Mammary epithelial cell (primary cell): ENCODE measurements around the gene VARS1.
"Not testable (repeated sequence)": the region's sequence is repeated elsewhere in the genome, so short reads cannot be mapped to it uniquely, and the experiment has no call there.

Source experiments
- EZH2 ChIP-seq: IDR thresholded peaks from 2 replicates; pipeline ENCODE4 v1.6.1; 2012; ENCODE audit warnings: low read length, inconsistent platforms, borderline replicate concordance
- TF ChIP-seq, protein P1 (sequence below), 2 donors: IDR thresholded peaks in 1 of 2; conservative IDR thresholded peaks in 1 of 2; 2 replicates each; pipeline ENCODE4 v1.5.1; 2011 to 2012; ENCODE audit warnings: inconsistent platforms in 2 of 2, low read length in 2 of 2, mild to moderate bottlenecking in 2 of 2, control low read depth in 1 of 2, low read depth in 1 of 2; ENCODE audit not compliant: insufficient read depth in 1 of 2; ENCODE audit errors: extremely low read depth in 1 of 2

GRCh38 chr6:31820399-31820798 is 24.8 kb upstream of the VARS1 start:
- TF ChIP-seq, protein P1, sequence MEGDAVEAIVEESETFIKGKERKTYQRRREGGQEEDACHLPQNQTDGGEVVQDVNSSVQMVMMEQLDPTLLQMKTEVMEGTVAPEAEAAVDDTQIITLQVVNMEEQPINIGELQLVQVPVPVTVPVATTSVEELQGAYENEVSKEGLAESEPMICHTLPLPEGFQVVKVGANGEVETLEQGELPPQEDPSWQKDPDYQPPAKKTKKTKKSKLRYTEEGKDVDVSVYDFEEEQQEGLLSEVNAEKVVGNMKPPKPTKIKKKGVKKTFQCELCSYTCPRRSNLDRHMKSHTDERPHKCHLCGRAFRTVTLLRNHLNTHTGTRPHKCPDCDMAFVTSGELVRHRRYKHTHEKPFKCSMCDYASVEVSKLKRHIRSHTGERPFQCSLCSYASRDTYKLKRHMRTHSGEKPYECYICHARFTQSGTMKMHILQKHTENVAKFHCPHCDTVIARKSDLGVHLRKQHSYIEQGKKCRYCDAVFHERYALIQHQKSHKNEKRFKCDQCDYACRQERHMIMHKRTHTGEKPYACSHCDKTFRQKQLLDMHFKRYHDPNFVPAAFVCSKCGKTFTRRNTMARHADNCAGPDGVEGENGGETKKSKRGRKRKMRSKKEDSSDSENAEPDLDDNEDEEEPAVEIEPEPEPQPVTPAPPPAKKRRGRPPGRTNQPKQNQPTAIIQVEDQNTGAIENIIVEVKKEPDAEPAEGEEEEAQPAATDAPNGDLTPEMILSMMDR (conservative IDR thresholded peaks at IDR 0.05 in 1 of 2, IDR thresholded peaks at IDR 0.05 in 1 of 2; ENCODE audit: extremely low read depth in 1 of 2, insufficient read depth in 1 of 2, low read depth in 1 of 2, low read length in 2 of 2) = not testable (repeated sequence)
- TF ChIP-seq EZH2 = not testable (repeated sequence)
